SK-N-SH treated with all-trans-retinoic acid at 6 μM for 48 hours (cell line): ENCODE results near the gene EHD1.

ENCODE experiments used
- ATAC-seq: fragments of 200-7000 bp; cut with Tn5 transposase; 3 replicates; pipeline ENCODE4 v1.9.1; 2020; ENCODE audit warnings: mild to moderate bottlenecking, moderate library complexity
- ARNTL ChIP-seq: fragments of 450-650 bp; formaldehyde crosslinking; IDR thresholded peaks from 2 replicates; pipeline ENCODE4 v1.5.0; 2020; ENCODE audit warnings: low read depth, mild to moderate bottlenecking, moderate library complexity, borderline replicate concordance
- BACH2 ChIP-seq: fragments of 250-450 bp; sonication (Bioruptor Pico); IDR thresholded peaks from 2 replicates; pipeline ENCODE4 v1.9.0; 2021; ENCODE audit warnings: mild to moderate bottlenecking, borderline replicate concordance
- CSDC2 ChIP-seq: fragments of 250-450 bp; sonication (Bioruptor Pico); IDR thresholded peaks from 2 replicates; pipeline ENCODE4 v1.5.0; 2020; ENCODE audit warnings: mild to moderate bottlenecking, moderate library complexity
- ESRRG ChIP-seq: fragments of 250-450 bp; sonication (Bioruptor Pico); IDR thresholded peaks from 2 replicates; pipeline ENCODE4 v1.6.1; 2021; ENCODE audit warnings: mild to moderate bottlenecking
- GLIS3 ChIP-seq: fragments of 250-450 bp; sonication (Bioruptor Pico); IDR thresholded peaks from 2 replicates; pipeline ENCODE4 v1.5.0; 2020; ENCODE audit warnings: mild to moderate bottlenecking, moderate library complexity
- ISL1 ChIP-seq: fragments of 250-450 bp; sonication (Bioruptor Pico); IDR thresholded peaks from 2 replicates; pipeline ENCODE4 v2.1.2; 2022; ENCODE audit warnings: mild to moderate bottlenecking, moderate library complexity
- OSR1 ChIP-seq: fragments of 250-450 bp; sonication (Bioruptor Pico); IDR thresholded peaks from 2 replicates; pipeline ENCODE4 v1.8.0; 2022; ENCODE audit warnings: moderate library complexity, mild to moderate bottlenecking, inconsistent platforms
- PPARA ChIP-seq: fragments of 250-450 bp; sonication (Bioruptor Pico); IDR thresholded peaks from 2 replicates; pipeline ENCODE4 v1.5.0; 2020; ENCODE audit warnings: mild to moderate bottlenecking, borderline replicate concordance
- RARB ChIP-seq: fragments of 250-450 bp; sonication (Bioruptor Pico); IDR thresholded peaks from 2 replicates; pipeline ENCODE4 v1.8.0; 2021; ENCODE audit warnings: mild to moderate bottlenecking, moderate library complexity
- SNAI2 ChIP-seq: fragments of 250-450 bp; sonication (Bioruptor Pico); IDR thresholded peaks from 2 replicates; pipeline ENCODE4 v1.5.0; 2020; ENCODE audit warnings: mild to moderate bottlenecking, moderate library complexity
- TCF4 ChIP-seq: fragments of 250-450 bp; sonication (Bioruptor Pico); IDR thresholded peaks from 2 replicates; pipeline ENCODE4 v1.8.0; 2021; ENCODE audit warnings: mild to moderate bottlenecking, moderate library complexity, borderline replicate concordance
- ZC3H10 ChIP-seq: fragments of 250-450 bp; sonication (Bioruptor Pico); IDR thresholded peaks from 2 replicates; pipeline ENCODE4 v1.5.1; 2021; ENCODE audit warnings: mild to moderate bottlenecking, moderate library complexity
- ZNF565 ChIP-seq: fragments of 450-650 bp; formaldehyde crosslinking; conservative IDR thresholded peaks from 2 replicates; pipeline ENCODE4 v1.5.0; 2020; ENCODE audit warnings: low read depth, mild to moderate bottlenecking, moderate library complexity
- ZNF70 ChIP-seq: fragments of 450-650 bp; formaldehyde crosslinking; IDR thresholded peaks from 2 replicates; pipeline ENCODE4 v1.5.0; 2020; ENCODE audit warnings: mild to moderate bottlenecking, moderate library complexity
- ZNF8 ChIP-seq: fragments of 450-650 bp; formaldehyde crosslinking; IDR thresholded peaks from 2 replicates; pipeline ENCODE4 v1.5.0; 2020; ENCODE audit warnings: mild to moderate bottlenecking, moderate library complexity
- TF ChIP-seq, protein P1 (sequence below): fragments of 250-450 bp; sonication (Bioruptor Pico); IDR thresholded peaks from 2 replicates; pipeline ENCODE4 v1.5.0; 2020; ENCODE audit warnings: mild to moderate bottlenecking, moderate library complexity
- TF ChIP-seq, protein P2 (sequence below): fragments of 250-450 bp; sonication (Bioruptor Pico); IDR thresholded peaks from 2 replicates; pipeline ENCODE4 v1.8.0; 2021; ENCODE audit warnings: low read depth, mild to moderate bottlenecking, moderate library complexity, borderline replicate concordance

The EHD1 gene

GRCh38 chr11:64804346-64805210, 73.8 kb downstream of the EHD1 start:
- ATAC-seq, result no peak
- no peak for TF ChIP-seq GLIS3 (CRISPR knock-in tag)
- no peak for TF ChIP-seq OSR1 (CRISPR knock-in tag)
- no peak for TF ChIP-seq ARNTL (CRISPR knock-in tag)
- TF ChIP-seq RARB, result no peak
- no peak for TF ChIP-seq CSDC2 (CRISPR knock-in tag)

- TF ChIP-seq ZNF8 (CRISPR knock-in tag), result no peak
- no peak for TF ChIP-seq CSDC2 (CRISPR knock-in tag)
- TF ChIP-seq ISL1, result no peak
- no peak for TF ChIP-seq ZNF70
- TF ChIP-seq ZNF565, result no peak
- no peak for TF ChIP-seq OSR1 (CRISPR knock-in tag)
- TF ChIP-seq, protein P1, sequence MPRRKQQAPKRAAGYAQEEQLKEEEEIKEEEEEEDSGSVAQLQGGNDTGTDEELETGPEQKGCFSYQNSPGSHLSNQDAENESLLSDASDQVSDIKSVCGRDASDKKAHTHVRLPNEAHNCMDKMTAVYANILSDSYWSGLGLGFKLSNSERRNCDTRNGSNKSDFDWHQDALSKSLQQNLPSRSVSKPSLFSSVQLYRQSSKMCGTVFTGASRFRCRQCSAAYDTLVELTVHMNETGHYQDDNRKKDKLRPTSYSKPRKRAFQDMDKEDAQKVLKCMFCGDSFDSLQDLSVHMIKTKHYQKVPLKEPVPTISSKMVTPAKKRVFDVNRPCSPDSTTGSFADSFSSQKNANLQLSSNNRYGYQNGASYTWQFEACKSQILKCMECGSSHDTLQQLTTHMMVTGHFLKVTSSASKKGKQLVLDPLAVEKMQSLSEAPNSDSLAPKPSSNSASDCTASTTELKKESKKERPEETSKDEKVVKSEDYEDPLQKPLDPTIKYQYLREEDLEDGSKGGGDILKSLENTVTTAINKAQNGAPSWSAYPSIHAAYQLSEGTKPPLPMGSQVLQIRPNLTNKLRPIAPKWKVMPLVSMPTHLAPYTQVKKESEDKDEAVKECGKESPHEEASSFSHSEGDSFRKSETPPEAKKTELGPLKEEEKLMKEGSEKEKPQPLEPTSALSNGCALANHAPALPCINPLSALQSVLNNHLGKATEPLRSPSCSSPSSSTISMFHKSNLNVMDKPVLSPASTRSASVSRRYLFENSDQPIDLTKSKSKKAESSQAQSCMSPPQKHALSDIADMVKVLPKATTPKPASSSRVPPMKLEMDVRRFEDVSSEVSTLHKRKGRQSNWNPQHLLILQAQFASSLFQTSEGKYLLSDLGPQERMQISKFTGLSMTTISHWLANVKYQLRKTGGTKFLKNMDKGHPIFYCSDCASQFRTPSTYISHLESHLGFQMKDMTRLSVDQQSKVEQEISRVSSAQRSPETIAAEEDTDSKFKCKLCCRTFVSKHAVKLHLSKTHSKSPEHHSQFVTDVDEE (CRISPR knock-in tag), result no peak
- TF ChIP-seq ARNTL (CRISPR knock-in tag), result no peak
- peak; percentile 39 for ATAC-seq
These were observed 74.5 kb downstream of the EHD1 start for GRCh38 chr11:64803846-64804345.

DNA sequence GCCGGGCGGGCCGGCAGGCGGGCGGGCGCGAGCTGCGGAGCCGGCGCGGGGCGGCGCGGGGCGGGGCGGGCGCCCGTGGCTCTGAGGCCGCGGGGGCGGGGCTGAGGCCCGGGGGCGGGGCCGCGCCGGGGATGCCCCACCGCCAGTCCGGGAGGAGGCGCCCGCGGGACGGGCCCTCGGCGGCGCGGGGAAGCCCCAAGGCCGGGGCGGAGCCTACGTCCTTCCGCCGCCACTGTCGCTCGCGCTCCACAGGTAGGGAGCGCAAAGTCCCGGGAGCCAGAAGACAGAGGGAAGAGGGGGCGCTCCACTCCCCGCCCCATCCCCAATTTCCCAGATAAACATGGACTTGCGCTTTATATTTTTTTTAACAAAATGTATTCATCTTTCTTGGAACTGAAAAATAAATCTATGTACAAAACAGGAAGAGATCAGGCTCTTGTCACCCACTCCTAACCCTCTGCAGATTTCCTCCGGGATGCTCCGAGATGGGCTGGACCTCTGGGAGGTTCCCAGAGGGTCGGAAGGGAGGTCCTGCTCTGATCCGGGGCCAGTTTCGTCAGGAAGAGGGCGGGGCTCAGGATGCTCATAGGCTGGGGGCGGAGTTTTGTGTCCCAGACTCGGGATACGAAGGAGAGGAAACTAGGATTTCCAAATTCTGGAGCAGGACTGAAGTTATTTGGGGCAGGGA, 75.1 kb downstream of the EHD1 start, which contains the start of gene MAP4K2:
Gene MAP4K2, minus strand, starts transcription at position 57 of the 688 bp plus-strand sequence. CDS start 65 bp downstream, outside the sequence.
- TF ChIP-seq ZNF70 (no peak), CSDC2 (CRISPR knock-in tag) (no peak), ESRRG (no peak), RARB (no peak), ZNF8 (CRISPR knock-in tag) (no peak)
- TF ChIP-seq, protein P1 (CRISPR knock-in tag), result no peak
- TF ChIP-seq, all 23 proteins: peak for 0

DNA sequence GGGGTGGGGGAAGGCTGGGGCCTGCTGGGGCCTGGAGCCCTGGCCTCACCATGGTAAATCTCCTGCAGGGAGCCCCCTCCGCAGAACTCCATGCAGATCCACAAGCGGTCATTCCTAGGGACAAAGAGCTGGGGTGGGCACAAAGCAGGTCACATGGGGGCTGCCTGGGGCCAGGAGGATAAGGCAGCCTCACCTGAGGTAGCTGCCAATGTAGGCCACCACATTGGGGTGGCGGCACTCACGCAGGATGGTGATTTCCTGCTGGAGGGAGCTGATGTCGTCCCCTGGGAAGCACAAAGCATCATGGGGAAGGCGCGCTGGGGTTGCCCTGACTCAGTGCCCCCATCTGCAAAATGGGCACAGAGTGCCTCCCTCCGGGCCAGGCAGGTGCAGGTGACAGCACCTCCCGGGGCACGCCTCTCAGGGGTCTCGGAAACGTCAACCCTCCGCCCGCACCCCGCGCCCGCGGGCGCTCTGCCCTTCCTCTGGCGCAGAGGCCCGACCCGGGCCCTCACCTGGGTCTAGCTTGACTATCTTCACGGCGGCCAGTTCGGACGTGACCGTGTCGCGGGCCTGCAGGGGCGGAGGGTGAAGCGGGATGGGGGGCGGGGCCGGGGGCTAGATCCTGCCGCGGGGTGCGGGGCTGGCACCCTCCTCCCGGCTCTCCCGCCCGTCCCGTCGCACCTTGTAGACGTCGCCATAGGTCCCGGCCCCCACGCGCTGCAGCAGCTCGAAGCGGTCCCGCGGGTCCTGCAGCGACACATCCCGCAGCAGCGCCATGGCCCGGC, 75.9 kb downstream of the EHD1 start:
- ATAC-seq, result no peak
- no peak for TF ChIP-seq ZNF565
- TF ChIP-seq ZC3H10, result no peak
- no peak for TF ChIP-seq ISL1
- TF ChIP-seq RARB, result no peak
- no peak for TF ChIP-seq SNAI2 (CRISPR knock-in tag)
- no peak for TF ChIP-seq TCF4 (CRISPR knock-in tag)
- TF ChIP-seq, protein P2, sequence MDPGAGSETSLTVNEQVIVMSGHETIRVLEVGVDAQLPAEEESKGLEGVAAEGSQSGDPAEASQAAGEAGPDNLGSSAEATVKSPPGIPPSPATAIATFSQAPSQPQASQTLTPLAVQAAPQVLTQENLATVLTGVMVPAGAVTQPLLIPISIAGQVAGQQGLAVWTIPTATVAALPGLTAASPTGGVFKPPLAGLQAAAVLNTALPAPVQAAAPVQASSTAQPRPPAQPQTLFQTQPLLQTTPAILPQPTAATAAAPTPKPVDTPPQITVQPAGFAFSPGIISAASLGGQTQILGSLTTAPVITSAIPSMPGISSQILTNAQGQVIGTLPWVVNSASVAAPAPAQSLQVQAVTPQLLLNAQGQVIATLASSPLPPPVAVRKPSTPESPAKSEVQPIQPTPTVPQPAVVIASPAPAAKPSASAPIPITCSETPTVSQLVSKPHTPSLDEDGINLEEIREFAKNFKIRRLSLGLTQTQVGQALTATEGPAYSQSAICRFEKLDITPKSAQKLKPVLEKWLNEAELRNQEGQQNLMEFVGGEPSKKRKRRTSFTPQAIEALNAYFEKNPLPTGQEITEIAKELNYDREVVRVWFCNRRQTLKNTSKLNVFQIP (CRISPR knock-in tag), result no peak
- TF ChIP-seq PPARA (CRISPR knock-in tag), result no peak
- no peak for TF ChIP-seq BACH2 (CRISPR knock-in tag)
- TF ChIP-seq ESRRG, result no peak
- no peak for TF ChIP-seq ARNTL (CRISPR knock-in tag)
- no peak for TF ChIP-seq ZNF70

More for the DNA sequence above, 75.1 kb downstream of the EHD1 start, which contains the start of gene MAP4K2:
- peak; percentile 95 for ATAC-seq
